B cell (primary cell): ENCODE data around the gene WDR90.

Experiments
- CTCF ChIP-seq: fragments of 200-600 bp; IDR thresholded peaks from one replicate; pipeline ENCODE4 v1.8.0; 2022; ENCODE audit warnings: antibody characterized with exemption, mild to moderate bottlenecking
- EZH2 ChIP-seq: IDR thresholded peaks from 2 replicates; pipeline ENCODE4 v1.6.1; 2012; ENCODE audit warnings: borderline replicate concordance, low read depth, mild to moderate bottlenecking, moderate library complexity, low read length; ENCODE audit not compliant: insufficient read depth, poor library complexity, severe bottlenecking

- TF ChIP-seq CTCF (no peak), EZH2 (no peak)
These were observed 49.9 kb downstream of the WDR90 start for GRCh38 chr16:698911-699671.
